KOPT-K1 (cell line): Measurements from ENCODE around the gene CMKLR1.

Source experiments
- H3K27ac ChIP-seq: fragments of 200-600 bp; sonication (generic); 2 replicates; pipeline ENCODE4 v1.5.1; 2016; ENCODE audit warnings: antibody characterized with exemption, mild to moderate bottlenecking, low read depth, low read length; ENCODE audit not compliant: poor library complexity, severe bottlenecking
- H3K36me3 ChIP-seq: fragments of 200-600 bp; sonication (generic); 2 replicates; pipeline ENCODE4 v1.5.1; 2017; ENCODE audit warnings: antibody characterized with exemption, mild to moderate bottlenecking, low read length, moderate library complexity; ENCODE audit not compliant: insufficient read depth
- H3K9me3 ChIP-seq: fragments of 200-600 bp; sonication (generic); 2 replicates; pipeline ENCODE4 v1.5.1; 2017; ENCODE audit warnings: antibody characterized with exemption, low read length, mild to moderate bottlenecking; ENCODE audit not compliant: insufficient read depth, poor library complexity, severe bottlenecking

CMKLR1 gene

DNA sequence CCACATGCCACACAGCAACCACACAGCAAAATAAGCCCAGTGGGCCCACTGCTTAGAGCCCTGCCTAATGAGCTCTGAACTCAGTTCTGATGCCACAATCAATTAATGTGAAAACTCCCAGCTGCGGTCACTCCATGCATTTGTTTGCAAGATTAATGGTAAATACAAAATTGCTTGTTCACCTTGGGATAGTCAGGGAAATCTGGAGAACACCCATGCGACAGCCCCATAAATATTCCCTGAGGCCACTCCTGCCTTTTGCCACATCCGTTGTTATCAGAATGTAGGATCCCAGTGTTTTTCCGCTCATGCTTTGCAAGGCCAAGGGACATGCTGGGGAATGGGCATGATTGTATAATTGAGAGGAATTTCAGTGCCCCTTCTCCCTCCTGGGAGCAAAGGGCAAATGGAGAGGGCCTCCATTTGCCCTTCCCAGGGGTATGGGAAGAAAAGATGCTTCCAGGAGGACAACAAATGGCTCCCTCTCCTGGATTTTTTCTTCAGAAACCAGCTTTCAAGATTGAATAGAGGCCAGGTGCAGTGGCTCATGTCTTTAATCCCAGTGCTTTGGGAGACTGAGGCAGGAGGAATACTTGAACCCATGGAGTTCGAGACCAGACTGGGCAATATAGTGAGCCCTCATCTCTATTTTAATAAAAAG, 30.8 kb upstream of the CMKLR1 start:
- no peaks in the 10 kb centered on the region for H3K36me3 ChIP-seq
- no peak overlapping the region for H3K27ac ChIP-seq

DNA sequence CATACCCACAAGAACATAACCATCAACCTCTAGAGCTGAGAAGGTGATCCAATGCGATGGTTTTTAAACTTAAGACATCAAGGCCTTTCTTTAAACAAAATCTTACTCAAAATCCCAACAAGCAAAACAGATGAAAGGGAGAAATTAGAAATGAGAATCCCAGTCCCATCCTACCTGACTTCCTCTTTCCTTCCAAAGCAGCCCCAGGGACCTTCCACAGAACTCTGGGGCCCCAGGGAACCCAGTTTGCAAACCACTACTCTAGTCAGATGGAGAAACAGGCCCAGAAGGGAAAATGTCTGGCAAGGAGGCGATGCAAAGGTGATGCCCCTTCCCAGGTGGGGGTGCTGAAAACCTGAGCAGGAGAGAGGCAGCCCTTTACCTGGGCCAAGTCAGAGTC, 29.0 kb upstream of the CMKLR1 start:
- no peaks in the 10 kb centered on the region for H3K36me3 ChIP-seq
- no peak overlapping the region for H3K27ac ChIP-seq
- peaks cover 6% of the 10 kb centered on the region for H3K9me3 ChIP-seq

More for the DNA sequence above, 30.8 kb upstream of the CMKLR1 start:
- peaks cover 18% of the 10 kb centered on the region for H3K9me3 ChIP-seq

DNA sequence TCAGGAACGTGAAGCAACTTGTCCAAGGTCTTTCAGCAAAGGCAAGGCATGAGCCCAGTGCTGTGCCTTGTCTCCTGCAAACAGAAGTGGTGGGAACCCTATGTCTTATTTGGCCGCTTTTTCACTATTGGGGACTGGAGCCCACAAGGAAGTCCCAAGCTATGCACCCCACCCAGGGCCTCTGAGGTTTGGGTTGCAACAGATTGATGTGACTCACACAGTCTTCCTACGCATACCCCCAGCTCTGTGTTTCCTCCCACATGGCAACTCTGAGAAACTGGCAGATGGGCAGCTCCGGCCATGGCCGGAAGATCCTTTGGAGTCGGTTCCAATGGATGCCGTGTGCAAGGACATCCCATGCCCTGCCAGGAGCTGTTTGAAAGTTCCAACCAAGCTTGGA, 28.3 kb upstream of the CMKLR1 start:
- Histone ChIP-seq H3K9me3 (no peaks in the 10 kb centered on the region), H3K27ac (no peak overlapping the region)

DNA sequence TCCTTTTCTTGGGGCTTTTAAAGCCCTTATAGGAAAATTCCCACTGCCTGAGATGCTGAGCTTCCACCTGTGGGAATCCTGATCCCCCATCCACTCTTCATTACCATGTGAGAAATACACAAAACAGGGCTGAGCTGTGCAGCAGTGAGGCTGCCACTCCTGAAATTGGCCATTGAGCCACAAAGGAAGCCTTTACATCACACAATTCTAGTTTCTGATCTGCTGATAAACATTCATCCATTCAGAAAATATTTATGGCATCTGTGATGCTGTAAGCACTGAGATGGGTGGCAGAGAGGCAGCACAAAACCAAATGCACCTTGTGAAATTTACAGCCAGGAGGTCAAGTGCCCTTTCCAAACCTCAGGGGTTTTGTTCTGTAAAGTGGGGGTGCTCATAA, 26.2 kb upstream of the CMKLR1 start:
- Histone ChIP-seq H3K9me3 (no peaks in the 10 kb centered on the region), H3K27ac (no peak overlapping the region), H3K36me3 (no peaks in the 10 kb centered on the region)

More for the DNA sequence above, 28.3 kb upstream of the CMKLR1 start:
- H3K36me3 ChIP-seq, result no peaks in the 10 kb centered on the region

DNA sequence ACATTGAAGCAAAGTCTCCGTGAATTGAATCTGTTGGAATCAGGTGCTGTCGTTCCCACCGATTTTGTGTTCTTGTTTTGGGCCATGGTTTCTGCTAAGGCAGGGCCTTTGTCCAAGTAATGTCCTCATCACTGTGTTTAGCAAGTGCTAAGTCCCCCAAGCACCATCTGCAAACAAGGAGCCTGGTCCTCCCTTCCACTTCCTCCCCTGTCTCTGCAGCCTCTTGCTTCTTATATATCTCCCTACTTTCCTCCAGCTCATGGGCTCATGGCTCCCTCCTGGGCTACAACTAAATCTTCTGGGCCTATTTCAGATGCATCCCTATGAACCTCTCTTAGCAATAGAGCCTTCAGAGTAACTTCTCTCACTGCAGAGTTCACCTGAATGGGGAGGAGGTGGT, 25.8 kb upstream of the CMKLR1 start:
- Histone ChIP-seq H3K36me3 (no peaks in the 10 kb centered on the region), H3K9me3 (no peaks in the 10 kb centered on the region), H3K27ac (no peak overlapping the region)

DNA sequence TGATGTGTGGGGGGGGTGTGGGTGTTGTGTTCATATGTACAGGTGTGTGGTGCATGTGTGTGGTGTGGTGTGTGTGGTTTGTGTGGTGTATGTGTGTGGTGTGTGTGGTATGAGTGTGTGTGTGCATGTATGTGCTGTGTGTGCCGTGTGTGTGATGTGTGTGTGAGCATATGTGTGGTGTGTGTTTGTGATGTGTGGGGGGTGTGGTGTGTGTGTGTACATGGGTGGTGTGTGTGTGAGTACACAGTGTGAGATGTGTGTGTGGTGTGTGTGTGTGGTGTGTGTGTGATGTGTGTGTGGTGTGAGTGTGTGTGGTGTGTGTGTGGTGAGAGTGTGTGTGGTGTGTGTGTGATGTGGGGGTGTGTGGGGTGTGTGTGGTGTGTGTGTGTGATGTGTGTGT, 24.5 kb upstream of the CMKLR1 start:
- Histone ChIP-seq H3K27ac (no peak overlapping the region), H3K9me3 (no peaks in the 10 kb centered on the region), H3K36me3 (no peaks in the 10 kb centered on the region)

DNA sequence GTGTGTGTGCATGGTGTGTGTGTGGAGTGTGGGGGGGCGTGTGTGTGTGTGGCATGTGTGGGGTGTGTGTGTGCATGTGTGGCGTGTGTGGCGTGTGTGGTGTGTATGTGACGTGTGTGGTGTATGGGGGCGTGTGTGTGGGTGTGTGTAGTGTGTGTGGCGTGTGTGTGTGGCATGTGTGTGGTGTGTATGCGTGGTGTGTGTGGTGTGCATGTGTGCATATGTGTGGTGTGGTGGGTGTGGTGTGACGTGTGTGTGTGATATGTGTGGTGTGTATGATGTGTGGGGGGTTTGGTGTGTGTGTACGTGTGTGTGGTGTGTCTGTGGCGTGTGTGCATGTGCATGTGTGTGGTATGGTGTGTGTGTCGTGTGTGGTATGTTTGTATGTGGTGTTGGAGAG, 24.1 kb upstream of the CMKLR1 start:
- Histone ChIP-seq H3K27ac (no peak overlapping the region), H3K36me3 (no peaks in the 10 kb centered on the region), H3K9me3 (no peaks in the 10 kb centered on the region)

DNA sequence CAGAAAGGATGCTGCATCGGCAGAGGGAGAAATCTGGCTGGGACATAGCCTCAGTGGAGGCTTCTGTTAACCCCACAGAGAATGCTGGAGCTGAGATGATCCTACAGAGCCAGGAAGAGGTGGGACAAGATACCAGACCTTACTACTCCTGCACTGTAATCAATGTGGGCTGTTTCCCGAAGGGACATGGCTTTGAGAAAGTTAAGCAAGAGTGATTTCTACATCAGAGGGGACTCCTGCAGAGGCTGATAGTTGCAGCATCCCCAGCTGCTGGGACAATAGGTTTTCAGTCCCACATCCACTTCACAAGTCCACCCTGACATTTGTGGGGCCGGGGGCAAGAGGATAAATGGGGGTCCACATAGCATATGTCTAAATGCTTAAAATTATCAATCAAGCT, 22.5 kb upstream of the CMKLR1 start:
- H3K9me3 ChIP-seq, result no peaks in the 10 kb centered on the region
- H3K27ac ChIP-seq, result no peak overlapping the region
- H3K36me3 ChIP-seq, result no peaks in the 10 kb centered on the region

DNA sequence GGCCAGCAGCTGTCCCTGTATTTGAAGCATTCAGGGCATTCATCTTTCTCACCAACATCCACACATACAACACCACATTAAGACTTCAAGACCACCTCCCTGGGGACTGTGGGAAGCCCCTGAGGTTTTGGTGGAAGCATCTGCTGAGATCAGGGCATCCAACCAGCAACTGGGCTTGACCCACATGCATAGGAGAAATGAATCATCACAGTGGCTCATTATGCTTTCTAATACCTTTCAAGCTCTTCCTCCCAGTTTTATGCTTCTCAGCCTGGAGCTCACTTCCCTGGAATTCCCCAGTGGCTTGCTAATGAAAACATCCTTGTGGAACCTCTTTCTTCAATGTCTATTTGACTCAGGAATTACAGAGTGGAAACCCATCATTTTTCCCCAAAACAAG, 21.4 kb upstream of the CMKLR1 start:
- H3K9me3 ChIP-seq, result no peaks in the 10 kb centered on the region
- H3K27ac ChIP-seq, result no peak overlapping the region
- H3K36me3 ChIP-seq, result no peaks in the 10 kb centered on the region

DNA sequence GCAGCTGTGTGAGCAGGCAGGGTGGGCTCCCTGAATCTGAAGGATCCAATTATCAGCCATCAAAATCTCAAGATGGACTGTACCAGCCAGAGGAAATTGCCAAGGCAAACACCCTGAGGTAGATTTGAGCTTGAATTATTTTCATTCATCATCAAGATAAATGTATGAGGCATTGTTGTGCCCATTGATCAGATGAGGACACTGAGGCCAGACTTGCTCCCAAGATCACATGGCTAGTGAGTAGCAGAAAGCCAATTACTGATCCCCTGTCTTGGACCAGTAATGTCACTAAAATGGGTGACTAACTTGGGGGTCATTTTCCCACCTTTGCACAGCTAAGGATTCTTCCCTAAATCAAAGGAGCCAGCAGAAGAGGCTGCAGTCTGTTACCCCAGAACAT, 20.9 kb upstream of the CMKLR1 start:
- no peaks in the 10 kb centered on the region for H3K9me3 ChIP-seq
- H3K36me3 ChIP-seq, result no peaks in the 10 kb centered on the region
- no peak overlapping the region for H3K27ac ChIP-seq

DNA sequence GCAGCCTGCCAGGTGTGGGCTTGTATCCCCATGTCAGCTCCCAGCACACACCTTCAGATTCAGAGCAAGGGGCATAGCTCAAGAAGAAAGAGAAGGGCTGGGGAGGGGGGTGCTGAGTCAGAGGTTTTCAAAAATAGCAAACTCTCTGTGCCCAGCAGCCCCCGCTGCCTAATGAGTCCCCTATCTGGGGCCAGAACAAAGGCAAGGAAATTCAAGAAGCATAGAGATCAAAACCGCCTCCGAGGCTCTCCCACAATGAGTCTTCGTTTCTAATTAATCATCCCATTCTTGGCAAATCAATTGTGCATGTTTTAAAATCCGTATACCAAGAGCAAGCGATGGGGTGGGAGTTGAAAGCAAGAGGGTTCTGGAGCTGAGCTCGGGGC, 19.5 kb upstream of the CMKLR1 start:
- H3K27ac ChIP-seq, result no peak overlapping the region
- H3K9me3 ChIP-seq, result peaks cover 4% of the 10 kb centered on the region
- H3K36me3 ChIP-seq, result no peaks in the 10 kb centered on the region

DNA sequence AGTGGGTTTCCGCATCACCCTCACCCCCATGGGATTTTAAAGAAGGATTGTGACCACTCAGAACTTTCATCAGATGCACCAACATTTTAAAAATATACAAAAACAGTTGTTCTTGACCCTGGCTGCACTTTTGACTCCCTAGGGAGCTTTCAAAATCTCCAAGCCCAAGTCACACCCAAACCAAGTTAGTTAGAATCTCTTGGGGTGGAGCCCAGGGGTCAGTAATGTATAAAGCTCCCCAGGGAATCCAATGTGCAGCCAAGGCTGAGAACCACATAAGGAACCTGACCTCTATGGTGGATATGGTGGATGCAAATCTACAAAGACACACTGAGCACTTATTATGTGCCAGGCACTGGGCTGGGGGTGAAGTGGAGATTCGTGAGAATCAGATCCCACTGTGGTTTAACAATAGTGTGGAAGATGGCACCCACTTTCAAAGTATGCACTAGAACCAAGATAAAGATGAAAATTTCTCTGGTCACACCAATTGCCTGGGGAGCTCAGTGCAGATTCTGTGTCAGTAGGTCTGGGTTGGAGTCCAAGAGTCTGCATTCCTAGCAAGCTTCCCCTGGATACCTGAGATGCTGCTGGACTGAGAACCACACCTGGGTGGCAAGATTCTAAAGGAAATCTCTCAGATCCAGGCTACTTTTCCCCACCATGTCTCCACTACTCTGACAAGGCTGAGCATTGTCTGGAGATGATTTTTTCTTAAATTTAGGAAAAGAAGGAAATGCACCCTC, 18.9 kb upstream of the CMKLR1 start:
- Histone ChIP-seq H3K27ac (no peak overlapping the region), H3K36me3 (no peaks in the 10 kb centered on the region), H3K9me3 (peaks cover 4% of the 10 kb centered on the region)

DNA sequence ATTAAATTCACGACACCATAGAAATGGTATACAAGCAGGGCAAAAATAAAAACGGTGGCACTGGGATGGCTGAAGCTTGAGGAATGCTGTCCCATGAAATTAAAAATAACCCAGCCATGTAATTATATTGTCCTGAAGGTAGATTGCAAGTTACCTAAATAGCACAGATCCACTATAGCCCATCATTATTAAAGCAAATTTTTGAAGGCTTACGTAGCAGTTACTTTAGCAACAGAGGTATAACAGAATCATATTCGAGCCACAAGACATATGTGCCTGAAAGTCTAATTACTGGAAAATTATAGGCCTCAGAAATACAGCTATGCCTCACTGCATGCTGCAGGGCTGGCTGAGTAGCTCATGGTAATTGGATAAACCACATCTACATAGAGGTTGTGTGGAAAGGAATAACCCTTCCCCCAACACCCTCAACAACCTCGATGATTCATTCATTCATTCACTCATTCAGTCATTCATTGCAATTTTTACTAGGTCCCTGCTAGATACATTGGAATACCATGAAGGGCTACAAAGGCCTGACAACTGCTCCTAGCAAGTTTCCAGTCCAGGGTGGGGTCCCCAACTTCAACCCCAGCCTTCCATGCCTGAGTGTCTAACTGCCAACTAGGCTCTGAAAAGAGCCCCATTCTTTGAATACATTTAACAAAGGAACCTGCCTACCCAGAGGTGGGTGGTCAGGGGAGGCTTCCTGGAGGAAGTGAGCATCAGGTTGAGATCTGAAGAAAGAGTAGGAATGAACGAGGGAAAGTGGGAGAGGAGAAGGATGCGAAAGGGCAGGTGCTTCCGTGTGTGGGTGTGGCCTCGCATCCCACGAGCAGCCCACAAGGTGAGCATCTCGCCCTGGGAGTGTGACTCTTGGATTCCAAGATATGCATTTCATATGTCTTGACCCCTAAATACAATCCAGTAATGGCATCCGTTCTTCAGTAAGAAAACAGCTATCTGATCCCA, 18.0 kb upstream of the CMKLR1 start:
- Histone ChIP-seq H3K36me3 (no peaks in the 10 kb centered on the region), H3K27ac (no peak overlapping the region), H3K9me3 (peaks cover 4% of the 10 kb centered on the region)

DNA sequence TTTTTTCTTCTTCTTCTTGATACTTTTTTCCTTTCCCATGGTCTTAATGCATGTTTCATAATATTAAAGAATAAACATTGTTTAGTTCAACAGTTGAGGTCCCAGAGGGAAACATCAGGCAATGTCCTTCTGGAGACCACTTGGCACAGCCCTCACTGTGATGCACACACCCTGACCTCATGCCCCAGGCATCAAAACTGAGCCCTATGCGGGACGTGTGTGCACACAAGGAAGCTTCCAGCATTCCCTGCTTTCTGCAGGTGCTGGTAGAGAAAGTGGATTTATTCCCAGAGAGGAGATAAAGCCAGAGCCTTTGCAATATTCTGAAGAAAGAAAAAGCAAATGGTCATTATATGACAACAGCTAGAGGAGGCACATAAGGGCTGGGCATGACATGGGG, 16.0 kb upstream of the CMKLR1 start:
- Histone ChIP-seq H3K9me3 (peaks cover 4% of the 10 kb centered on the region), H3K27ac (no peak overlapping the region), H3K36me3 (no peaks in the 10 kb centered on the region)

DNA sequence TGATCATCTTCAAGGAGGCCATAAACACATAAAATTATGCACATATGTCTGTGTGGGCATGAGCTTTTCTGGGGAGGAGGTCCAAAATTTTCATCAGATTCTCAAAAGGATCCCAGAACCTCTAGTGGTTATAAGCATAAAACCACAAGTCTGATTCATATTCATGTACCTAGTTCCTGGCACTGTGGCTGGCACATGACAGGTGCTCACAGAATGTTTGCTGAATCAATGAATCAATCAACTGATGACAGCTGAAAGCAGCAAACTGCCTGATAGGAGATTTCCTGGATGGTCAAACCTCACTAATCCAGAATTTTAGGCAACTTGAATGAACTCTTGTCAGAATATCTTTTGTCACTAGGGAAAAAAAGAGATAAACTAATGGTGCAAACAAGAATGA, 13.5 kb upstream of the CMKLR1 start:
- no peak overlapping the region for H3K27ac ChIP-seq
- no peaks in the 10 kb centered on the region for H3K36me3 ChIP-seq
- H3K9me3 ChIP-seq, result peaks cover 4% of the 10 kb centered on the region
